Cerebellar cortex (tissue), 1 donor: Measurements from ENCODE around the gene RYR2.
"Not testable (repeated sequence)": the region's sequence is repeated elsewhere in the genome, so short reads cannot be mapped to it uniquely, and the experiment has no call there.

Experiments
- DNase-seq: peaks from one replicate; pipeline ENCODE4 v3.0.0-alpha.2; 2015; ENCODE audit warnings: low spot score

The RYR2 gene

GRCh38 chr1:237353918-237354317, 311.9 kb downstream of the RYR2 start:
- no peak for DNase-seq

GRCh38 chr1:237355022-237355421, 313.0 kb downstream of the RYR2 start:
- DNase-seq: no peak

DNA sequence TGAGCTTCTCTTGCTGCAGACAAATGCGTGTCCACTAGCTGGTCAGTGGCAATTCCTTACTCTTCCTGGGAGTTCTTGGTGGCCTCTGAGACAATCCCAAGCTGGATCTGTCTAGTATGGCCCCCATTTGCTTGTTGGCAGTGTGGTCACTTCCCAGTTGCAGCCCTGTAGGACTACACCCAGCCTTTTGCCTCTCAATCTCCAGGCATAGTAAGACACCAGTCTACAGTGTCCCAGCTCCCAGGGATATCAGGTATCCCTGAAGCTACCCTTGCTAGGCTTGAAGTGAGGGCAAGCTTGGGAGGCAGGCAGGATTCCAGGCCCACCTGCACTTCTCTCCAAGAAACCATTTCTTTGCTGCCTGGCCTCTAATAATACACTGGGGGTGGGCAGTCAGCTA, 316.6 kb downstream of the RYR2 start:
- no peak for DNase-seq

DNA sequence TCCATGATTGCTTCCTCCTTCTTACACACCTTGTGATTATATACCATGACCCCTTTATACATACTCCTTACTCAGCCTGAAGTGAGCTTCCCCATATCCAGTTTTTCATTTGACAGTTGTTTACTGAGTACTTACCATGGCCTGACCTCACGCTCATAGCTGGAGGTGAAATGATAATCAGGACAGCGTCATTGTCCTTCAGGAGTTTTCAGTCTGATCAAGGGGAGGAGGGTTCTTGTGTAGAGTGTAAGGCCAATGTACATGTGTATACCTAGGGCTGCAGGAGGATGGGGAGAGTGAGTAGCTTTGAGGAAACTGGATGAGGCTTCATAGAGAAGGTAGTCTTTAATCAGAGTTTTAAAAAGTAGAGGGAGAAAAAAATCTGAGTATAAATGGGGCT, 325.8 kb downstream of the RYR2 start:
- no peak for DNase-seq

DNA sequence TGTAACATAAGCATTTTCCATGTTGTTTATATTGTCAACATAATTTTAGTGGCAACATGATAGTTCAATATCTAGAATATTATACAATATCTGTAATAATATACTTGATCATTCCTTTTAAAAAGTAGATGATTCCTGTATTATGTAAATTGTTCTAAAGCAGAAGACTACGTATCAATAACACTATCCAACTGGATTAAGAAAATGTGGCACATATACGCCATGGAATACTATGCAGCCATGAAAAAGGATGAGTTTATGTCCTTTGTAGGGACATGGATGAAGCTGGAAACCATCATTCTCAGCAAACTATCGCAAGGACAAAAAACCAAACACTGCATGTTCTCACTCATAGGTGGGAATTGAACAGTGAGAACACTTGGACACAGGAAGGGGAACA, 329.5 kb downstream of the RYR2 start:
- not testable (repeated sequence) for DNase-seq

GRCh38 chr1:237383791-237384190, 341.8 kb downstream of the RYR2 start:
- DNase-seq: no peak

GRCh38 chr1:237384213-237384612, 342.2 kb downstream of the RYR2 start:
- no peak for DNase-seq

DNA sequence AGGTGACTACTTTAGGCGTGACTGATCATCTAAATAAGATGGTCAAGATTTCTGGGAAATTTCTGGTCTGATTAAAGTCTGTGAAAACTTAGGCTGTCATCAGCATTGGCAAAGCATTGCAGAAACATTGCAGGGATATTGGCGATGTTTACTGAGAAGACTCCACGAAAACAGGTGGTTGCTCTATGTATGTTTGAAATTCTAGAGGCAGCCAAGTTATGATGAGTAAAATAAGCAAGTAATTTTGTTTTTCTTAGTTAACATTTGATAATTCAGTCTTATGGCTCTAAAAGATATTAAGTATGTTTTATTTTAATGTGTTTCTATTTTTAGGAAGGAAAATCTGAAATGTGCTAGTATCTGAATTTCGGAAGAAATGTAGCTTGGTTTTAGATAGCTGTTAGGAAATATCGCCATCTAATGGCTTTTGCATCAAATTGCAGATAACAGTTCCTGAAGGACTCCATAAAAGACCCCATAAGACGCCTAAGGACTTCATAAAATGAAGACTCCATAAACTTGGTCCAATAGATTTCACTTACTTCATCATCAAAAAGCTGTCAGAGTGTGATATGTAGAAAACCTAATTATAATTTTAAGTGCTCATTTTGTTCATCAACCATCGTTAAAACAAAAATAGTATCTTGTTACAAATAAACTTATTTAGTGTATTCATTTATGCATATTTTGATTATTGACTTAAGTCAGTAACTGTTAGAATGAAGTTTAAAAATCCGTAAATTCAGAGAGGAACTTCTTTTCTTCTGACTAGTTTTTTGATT, 344.6 kb downstream of the RYR2 start:
- DNase-seq: peak; percentile 40

GRCh38 chr1:237387144-237387505, 345.1 kb downstream of the RYR2 start:
- DNase-seq: no peak

DNA sequence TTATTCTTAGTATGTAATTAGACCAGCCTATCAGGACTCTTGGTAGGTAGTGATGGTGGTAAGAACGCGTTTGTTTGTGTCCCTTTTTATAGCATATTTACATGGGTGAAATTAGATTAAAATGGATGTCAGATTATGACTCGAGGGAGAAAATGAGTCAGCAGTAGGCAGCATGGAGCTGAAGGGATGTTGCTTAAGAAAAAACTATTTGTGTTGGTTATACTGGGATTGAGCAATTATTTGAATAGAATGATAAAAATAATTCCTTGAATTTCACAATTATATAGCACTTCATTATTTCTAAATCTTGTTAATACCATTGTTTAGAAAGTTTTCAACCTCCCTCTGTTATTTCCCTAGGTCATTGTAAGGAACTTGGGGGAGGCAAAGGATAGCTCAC, 348.8 kb downstream of the RYR2 start:
- DNase-seq: no peak

GRCh38 chr1:237393632-237394031, 351.6 kb downstream of the RYR2 start:
- DNase-seq: peak; percentile 12

DNA sequence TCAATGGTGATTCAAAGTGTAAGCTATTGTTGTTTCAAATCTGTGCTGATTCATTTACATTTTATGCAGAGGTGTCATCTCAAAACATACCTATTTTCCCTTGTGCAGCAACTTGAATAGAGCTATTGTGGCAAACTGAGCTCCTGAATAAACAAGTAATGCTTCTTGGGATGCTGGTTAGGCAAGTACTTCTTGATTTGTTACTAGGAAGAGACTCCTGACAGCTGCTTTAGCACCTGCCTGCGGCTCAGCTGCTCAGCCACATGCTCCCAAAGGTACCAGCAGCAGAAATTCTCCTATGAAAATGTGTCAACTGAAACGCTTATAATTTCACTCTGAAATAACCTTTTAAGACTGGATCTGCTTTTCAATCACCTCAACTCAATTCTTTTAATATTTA, 352.3 kb downstream of the RYR2 start:
- DNase-seq: peak; percentile 22

- no peak for DNase-seq
Observed at GRCh38 chr1:237396426-237396825, 354.4 kb downstream of the RYR2 start.

DNA sequence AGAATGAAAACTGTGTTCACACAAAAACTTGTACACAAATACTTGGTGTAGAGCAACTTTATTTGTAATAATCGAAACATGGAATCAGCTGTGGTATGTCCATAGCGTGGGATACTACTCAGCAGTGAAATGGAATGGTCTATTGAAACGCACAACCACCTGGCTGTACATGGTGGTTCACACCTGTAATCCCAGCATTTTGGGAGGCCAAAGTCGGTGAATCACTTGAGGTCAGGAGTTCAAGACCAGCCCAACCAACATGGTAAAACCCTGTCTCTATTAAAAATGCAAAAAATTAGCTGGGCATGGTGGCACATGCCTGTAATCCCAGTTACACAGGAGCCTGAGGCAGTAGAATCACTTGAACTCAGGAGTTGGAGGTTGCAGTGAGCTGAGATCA, 356.8 kb downstream of the RYR2 start:
- no peak for DNase-seq

GRCh38 chr1:237405912-237406311, 363.9 kb downstream of the RYR2 start:
- DNase-seq: no peak

DNA sequence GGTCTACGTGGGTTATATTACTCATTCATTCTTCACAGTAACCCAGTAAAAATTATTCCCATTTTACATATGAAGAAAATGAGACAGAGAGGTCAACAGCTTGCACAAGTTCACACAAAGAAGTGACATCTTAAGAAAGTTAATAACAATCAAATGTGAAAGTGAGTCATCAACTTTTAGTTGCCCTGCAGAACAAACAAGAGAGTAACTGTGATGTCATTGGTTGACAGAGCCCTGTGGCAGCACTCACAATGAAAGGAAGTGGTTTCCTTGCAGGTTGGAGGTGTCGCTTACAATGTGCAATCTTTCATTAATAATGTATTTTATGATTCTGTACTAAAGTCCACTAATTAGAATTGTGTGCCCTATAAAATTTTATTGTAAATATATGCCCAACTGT, 369.6 kb downstream of the RYR2 start:
- DNase-seq: no peak

GRCh38 chr1:237416924-237417655, 375.1 kb downstream of the RYR2 start:
- peak; percentile 57 for DNase-seq

DNA sequence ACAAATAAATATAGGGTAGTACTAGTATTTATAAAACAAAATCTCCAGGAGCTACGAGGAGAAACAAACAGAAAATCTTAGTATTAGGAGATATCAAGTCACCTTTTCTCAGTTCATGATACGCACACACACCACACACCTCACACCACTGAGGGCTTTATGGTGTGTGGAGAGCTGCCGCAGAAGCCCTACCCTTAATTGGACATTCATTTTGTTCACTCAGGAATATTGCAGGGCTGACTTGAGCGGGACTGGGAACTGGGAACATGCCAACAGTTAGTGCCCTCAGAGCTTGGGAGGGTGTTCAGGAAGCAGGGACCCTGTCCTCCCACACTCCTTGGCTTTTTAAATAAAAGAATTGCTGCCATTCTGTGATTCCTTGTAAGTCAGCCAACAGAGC, 386.8 kb downstream of the RYR2 start:
- no peak for DNase-seq

- DNase-seq: no peak
Observed at GRCh38 chr1:237429252-237429651, 387.3 kb downstream of the RYR2 start.

DNA sequence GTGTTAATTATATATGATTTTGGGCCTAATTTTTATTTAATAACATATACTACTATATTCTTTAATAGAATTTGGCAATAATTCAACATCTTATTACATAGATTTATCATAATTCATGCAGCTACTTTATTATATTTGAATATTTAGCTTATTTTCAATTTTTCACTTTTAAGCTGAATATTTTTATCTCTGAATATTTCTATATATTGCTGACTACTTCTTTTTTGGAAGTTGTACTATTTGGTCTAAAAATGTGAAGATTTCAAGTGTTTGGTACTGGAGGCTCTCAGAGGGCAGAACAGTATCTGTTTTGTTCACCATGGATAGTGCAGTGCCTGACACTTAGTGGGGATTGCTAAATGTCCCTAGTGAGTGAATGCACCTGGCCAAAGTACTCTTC, 389.5 kb downstream of the RYR2 start:
- DNase-seq: no peak

DNA sequence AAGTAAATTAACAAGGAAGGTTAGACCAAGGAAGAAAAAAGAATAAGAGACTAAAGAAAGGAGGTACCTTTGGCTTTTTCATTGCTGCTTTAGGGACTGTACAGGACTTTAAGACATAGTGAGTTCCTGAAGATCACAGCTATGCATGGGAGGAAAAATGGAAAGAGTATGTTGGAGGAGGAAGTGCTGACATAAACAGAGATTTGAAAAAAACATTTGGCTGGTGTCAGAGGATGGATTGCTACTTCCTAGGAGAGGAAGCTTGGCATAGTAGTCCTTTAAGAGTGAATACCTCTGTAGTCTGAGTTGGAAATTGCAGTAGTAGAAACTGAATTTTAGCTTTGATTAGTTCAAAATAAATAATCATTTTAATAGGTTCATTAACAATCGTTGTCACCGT, 398.4 kb downstream of the RYR2 start:
- DNase-seq: no peak

DNA sequence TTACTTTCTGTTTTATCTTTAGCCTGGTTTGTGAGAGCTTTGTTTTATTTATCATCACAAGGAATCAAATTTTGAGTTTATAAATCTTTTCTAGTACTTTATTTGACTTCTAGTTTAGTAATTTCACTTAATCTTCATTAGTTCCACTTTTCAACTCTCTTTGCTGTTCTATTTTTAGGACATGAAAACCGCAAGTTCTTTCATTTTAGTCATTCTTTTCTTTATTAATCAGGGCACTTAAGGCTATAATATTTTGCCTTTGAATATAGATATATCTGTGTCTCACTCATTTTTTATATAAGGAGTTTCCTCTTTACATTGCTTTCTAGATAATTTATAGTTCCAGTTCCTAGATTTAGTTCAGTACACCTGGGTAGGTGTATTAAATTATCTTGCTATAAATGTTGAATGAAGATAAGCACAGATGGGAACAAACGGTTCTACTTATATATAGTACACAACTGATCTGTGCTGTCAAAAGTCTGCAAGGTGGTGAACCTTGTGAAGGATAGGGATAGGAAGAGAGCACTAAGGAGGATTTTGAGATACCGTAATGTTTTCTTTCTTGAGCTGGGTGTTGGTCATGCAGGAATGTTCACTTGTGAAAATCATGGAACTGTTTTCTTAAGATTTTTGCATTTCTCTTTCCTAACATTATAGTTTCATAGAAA, 402.3 kb downstream of the RYR2 start:
- DNase-seq: no peak

- DNase-seq: no peak
Observed at GRCh38 chr1:237448042-237448441, 406.1 kb downstream of the RYR2 start.
